Activated CD4-positive, alpha-beta memory T cell treated with anti-CD3 and anti-CD28 coated beads for 36 hours (primary cell): ENCODE results near the gene GSTM3. TPM values are rescaled to one million over a fixed set of nuclear protein-coding genes. Genes with fewer than 3 reads are reported as not detected.

Experiments used
- total RNA-seq, 2 experiments: library from RNA; stranded (reverse); gene quantifications; one replicate each; pipeline ENCODE4 v1.2.3, GENCODE V29; 2021

GSTM3 gene
- total RNA-seq, 2 experiments from 2014 or later = 1.6 to 2.1 TPM

Other genes starting within 250 kb of the GSTM3 start
- gene CYB561D1, start 246.9 kb downstream of the GSTM3 start, total RNA-seq = 1 to 10 TPM; 6.6 to 8.7 TPM
- 1 to 10 TPM; 1.8 to 2.2 TPM for gene AMIGO1, start 231.3 kb downstream of the GSTM3 start, total RNA-seq
- gene GPR61, start 201.2 kb downstream of the GSTM3 start, total RNA-seq = under 1 TPM in 1 of 2 experiments, not detected in 1; 0.15 TPM
- 1 to 10 TPM; 9.2 to 9.9 TPM for gene GNAI3, start 192.4 kb downstream of the GSTM3 start, total RNA-seq
- under 1 TPM; 0.29 to 0.31 TPM for gene GNAT2, start 121.4 kb downstream of the GSTM3 start, total RNA-seq
- gene AMPD2, start 121.2 kb downstream of the GSTM3 start, total RNA-seq = 10 to 100 TPM; 79.1 to 93.3 TPM
- gene GSTM4, start 84.9 kb downstream of the GSTM3 start, total RNA-seq = 10 to 100 TPM in 1 of 2 experiments, 1 to 10 TPM in 1; 8.2 to 12.0 TPM
- 10 to 100 TPM in 1 of 2 experiments, 1 to 10 TPM in 1; 8.2 to 11.9 TPM for gene GSTM2, start 73.0 kb downstream of the GSTM3 start, total RNA-seq
- under 1 TPM in 1 of 2 experiments, not detected in 1; 0.22 TPM for gene GSTM1, start 53.2 kb downstream of the GSTM3 start, total RNA-seq
- not detected for gene GSTM5, start 28.8 kb downstream of the GSTM3 start, total RNA-seq
- gene EPS8L3, start 22.9 kb upstream of the GSTM3 start, total RNA-seq = not detected
- gene CSF1, start 169.8 kb upstream of the GSTM3 start, total RNA-seq = 100 to 1,000 TPM; 135 to 140 TPM
- gene AHCYL1, start 243.7 kb upstream of the GSTM3 start, total RNA-seq = 10 to 100 TPM; 89.6 to 92.3 TPM